Ureter (tissue), 1 donor: ENCODE measurements around the gene ST6GALNAC5. TPM values are rescaled to one million over a fixed set of nuclear protein-coding genes. Genes with fewer than 3 reads are reported as not detected.

Experiments
- DNase-seq: peaks from one replicate; pipeline ENCODE4 v3.0.0-alpha.2; 2020; ENCODE audit warnings: low spot score
- total RNA-seq: library from RNA; stranded (reverse); gene quantifications from one replicate; pipeline ENCODE4 v1.2.4, GENCODE V29; 2023
- donor health status: DM: yes; HTN: yes; CAD: no.

Gene ST6GALNAC5
- total RNA-seq, 1 donor from 2014 or later: 1.1 TPM

GRCh38 chr1:77012066-77012465 lies 144.8 kb downstream of the ST6GALNAC5 start:
- DNase-seq: no peak

DNA sequence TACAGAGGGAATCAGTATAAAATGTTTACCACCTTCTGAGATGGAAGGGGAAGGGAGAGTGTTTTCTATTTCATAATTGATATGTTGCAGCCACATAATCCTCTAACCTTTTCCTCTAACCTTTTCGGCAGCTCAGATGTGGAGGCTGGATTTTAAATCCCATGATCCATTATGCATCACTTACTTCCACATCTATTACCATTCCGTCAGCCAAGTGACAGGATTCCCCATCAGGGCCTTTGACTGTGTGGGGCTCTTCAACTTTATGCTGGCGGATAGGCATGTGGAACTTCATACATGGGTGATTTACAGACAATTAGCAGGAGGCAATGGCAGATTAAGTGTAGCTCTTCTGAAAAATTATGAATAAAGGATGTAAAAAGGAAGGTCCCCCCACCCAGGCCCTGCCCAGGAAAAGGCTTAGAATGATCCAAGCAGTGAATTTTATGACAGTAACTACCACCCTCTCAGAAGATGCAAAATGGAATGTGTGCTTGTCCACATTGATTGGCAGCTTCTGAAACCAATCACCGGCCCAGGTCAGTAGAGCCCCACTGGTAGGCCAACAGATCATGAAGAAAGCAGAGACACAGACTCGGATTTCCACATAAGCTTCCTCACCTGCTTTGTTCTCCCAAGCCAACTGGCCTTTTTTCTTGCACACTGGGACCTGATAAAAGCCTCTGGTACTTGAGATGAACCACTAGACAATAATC lies 147.0 kb downstream of the ST6GALNAC5 start:
- no peak for DNase-seq

- no peak for DNase-seq
Measured at GRCh38 chr1:77015748-77016341, 148.6 kb downstream of the ST6GALNAC5 start.

DNA sequence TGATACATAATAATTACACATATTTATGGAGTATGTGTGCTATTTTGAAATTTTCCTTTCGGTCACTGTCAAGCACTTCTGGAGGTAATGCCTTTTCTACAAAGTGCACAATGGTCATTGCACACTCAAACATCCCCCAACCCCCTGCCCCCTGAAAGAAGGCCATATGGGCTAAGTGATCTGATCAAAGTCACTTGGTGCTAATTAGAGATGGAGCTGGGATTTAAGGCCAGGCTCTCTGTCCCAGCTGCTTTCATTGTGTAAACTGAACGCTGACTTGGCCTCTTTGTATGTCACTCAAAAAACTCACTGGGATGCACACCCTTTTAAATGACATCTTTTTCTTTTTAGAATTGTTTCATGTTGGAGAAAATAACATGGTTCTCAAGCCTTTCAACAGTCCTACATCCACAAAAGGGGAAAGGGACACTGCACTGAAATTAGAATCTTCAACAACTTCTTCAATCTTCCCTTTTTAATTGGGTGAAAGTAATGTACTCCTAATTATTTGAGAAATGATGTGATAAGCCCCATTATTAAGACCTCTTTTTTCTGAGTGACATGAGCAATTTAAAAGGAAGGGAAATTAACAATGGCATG lies 149.2 kb downstream of the ST6GALNAC5 start:
- DNase-seq: no peak

- DNase-seq: no peak
Measured at GRCh38 chr1:77018311-77018710, 151.0 kb downstream of the ST6GALNAC5 start.

GRCh38 chr1:77018761-77019160 lies 151.5 kb downstream of the ST6GALNAC5 start:
- DNase-seq: no peak

DNA sequence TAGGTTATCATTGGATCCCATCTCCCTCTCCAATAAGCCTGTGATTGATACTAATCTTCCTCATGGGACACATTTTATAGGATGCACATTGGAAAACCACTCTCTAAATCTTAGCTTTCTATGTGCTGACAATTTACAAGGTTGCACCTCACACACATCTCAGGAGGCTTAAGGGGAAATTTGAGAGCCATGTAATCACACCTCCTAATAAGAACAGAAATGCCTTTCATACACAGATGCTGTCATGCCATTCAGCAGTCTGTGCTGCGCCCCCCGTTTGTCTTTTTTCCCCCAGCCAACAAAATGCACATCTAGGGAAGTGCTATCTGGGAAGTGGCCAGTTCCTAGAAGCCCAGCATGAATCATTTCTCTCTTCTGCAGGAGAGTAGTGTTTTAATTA lies 154.5 kb downstream of the ST6GALNAC5 start:
- no peak for DNase-seq

DNA sequence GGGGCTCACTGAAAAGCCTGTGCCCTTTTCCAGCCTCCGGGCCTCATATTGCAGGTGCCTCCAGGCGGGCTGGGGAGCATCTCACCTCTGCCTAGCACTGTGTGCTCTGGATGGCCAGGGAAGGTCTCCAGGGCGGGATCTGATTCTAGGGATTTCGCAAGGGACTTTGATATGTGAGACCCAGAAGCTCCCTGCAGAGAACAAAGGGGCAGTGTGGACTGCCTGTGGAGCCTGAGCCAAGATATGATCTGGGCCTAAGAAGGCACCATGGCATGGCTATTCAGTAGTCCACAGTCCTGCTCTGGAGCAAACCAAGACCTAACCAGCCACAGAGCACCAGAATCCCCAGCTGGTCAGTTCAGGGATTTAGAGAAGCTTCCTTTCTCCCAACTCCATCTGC lies 157.2 kb downstream of the ST6GALNAC5 start:
- no peak for DNase-seq

GRCh38 chr1:77025599-77025998 lies 158.3 kb downstream of the ST6GALNAC5 start:
- no peak for DNase-seq

DNA sequence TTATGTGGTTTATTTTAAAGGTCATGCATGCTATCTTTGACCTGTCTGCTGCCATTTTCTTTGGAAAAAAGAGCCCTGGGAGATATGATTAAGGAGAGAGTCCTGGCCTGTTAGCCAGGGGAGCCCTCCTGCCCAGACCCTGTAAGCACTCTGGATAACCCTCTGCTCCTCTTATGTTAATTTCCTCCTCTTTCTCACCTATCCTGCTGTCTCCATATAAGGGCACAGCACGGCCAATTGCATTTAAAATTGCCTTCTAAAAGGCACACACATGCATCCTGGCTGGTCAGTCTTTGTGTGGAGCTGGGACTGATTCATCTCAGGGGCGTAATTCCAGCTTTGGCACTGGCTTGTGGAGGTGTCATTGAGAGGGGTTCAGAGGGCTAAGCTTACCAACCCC lies 158.9 kb downstream of the ST6GALNAC5 start:
- DNase-seq: no peak

GRCh38 chr1:77026640-77027039 lies 159.4 kb downstream of the ST6GALNAC5 start:
- DNase-seq: no peak

DNA sequence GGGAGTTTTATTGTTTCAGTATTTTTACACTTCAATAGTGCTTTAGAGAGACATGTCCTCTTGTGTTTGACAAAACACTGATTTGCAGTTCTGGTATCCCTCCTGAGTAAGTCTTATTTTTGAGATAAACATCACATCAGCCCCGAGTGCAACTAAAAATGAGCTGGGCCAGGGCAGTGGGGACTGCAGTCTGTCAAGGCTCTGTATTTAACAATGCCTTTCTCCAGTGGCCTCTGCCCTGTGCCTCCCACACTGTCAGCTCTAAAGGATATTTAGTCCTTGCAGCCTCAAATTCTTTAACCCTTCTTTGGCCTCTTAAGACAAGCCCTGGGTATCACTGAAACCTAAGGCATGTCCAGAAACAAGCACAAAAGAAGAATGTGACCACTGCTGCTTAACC lies 160.6 kb downstream of the ST6GALNAC5 start:
- DNase-seq: no peak

DNA sequence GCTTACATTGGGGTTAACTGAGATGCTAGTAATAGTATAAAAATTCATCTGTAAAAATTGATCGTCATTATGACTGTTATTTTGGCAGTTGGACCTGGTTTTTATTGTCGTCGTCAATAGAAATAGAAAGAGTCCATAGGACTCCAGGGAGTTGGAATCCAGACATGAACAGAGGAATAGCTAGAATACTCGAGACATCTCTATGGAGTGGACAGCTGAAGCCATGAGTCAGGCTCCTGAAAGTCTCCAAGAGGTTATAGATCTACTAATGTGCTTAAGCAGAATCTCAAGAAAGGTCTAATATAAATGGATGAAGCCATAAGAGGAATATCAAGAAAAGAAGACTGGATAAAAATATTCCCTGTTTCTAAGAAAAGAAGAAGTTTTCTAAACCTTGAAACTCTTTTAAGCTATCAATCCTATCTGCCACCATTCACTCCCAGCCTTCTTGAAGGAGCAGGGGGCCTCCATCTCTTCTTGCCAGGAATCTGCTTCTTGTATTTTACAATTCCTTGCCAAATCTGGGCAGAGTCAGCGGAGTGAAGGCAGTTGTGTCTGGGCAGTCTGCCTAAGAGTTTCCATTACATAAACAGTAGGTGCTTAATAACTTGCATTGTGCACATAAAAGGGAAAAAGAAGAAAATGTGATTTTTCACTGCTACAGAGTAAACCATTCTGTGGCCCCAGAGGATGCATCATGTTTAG lies 163.3 kb downstream of the ST6GALNAC5 start:
- DNase-seq: no peak

GRCh38 chr1:77031106-77031662 lies 163.9 kb downstream of the ST6GALNAC5 start:
- no peak for DNase-seq

- no peak for DNase-seq
Measured at GRCh38 chr1:77036560-77036959, 169.3 kb downstream of the ST6GALNAC5 start.

GRCh38 chr1:77037038-77037437 lies 169.8 kb downstream of the ST6GALNAC5 start:
- no peak for DNase-seq

DNA sequence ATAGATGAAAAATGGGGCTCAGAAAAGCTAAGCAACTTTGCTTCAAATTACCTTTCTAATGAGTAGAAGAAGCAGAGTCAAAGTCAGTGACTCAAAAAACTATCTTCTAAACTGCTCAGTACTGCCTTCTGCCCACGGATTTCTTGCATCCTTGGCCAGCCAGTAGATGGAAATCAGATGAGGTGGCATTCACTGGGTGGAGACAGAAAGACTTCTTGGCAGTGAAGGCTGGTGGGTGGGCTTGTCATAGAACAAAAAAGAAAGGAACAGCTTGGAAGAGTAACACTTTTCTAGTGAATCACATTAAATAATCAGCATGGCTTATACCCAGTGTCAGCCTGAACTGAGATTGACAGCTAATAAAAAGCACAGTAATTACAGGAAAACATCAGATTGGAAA lies 170.7 kb downstream of the ST6GALNAC5 start:
- DNase-seq: no peak

GRCh38 chr1:77039111-77039510 lies 171.8 kb downstream of the ST6GALNAC5 start:
- DNase-seq: no peak

DNA sequence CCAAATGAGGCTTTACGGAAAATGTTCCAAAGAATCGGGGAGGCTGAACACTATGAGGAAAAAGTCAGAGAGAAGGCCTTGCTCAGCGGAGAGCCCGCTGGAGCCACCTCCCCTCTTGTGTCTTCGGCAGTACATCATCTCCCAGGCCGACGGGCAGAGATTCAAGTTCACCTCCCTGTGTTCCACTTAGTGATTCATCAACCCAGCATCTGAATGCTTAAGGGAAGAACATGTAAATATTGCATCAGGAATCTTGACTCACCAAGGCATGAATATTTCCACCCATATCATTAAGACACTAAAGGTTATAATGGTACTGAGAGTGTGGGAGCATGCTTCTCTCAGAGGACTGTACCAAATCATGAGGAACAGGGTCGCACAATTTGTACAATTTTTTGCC lies 172.5 kb downstream of the ST6GALNAC5 start:
- DNase-seq: no peak

DNA sequence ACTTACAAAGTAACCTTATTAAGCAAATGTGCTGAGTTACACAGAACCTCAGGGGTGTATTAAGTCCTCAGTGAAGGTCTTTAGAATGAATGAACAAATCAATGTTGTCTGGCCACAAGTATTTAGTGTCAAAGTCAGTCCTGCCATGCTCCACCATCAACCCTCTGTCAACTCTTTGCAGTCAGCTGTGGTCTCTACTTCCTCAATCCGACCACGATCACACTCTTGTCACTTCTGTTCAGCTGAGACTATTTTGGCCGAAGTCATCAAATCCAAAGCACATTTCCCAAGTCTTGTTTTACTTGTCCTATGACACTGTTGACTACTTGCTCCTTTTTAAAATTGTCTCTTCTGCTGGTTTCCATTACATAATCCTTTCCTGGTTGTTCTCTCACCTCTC lies 173.5 kb downstream of the ST6GALNAC5 start:
- DNase-seq: no peak

DNA sequence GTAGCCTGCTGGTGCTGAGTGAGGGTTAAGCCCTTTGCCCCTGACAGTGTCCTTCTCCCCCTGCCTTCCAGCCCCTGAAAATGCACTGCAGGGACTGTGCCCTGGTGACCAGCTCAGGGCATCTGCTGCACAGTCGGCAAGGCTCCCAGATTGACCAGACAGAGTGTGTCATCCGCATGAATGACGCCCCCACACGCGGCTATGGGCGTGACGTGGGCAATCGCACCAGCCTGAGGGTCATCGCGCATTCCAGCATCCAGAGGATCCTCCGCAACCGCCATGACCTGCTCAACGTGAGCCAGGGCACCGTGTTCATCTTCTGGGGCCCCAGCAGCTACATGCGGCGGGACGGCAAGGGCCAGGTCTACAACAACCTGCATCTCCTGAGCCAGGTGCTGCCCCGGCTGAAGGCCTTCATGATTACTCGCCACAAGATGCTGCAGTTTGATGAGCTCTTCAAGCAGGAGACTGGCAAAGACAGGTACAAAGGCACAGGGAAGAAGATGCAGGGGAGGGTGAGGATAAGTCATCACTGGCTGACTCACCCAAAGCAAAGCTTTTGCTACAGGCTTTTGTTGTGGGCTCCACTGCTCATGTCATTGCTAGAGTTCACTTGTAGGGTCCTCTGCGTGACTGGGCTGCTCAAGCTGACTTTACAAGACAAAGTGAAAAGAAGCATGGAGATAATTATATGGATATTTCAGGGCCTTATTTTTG lies 177.0 kb downstream of the ST6GALNAC5 start:
- DNase-seq: no peak

DNA sequence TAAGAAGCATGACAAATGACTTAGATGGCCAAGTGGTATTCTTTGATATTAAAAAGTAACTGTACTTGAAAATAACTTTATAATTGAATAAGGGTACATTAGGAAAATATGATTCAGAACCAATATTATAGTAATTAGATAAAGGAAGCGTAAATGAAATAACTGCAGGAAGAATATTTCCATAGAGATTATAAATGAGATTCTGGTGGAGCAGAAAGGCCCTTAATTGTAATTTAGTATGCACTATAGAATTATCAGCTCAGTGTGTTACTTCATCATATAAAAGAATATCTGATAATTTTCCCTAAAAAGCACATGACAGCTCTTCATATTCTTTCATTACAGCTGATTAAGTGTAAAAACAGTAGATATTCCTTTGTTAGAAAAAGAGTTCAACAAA lies 180.3 kb downstream of the ST6GALNAC5 start:
- no peak for DNase-seq
